Measurements from ENCODE around the gene ZNF385D.

Gene ZNF385D

GRCh38 chr3:21665444-21666100 lies 85.4 kb downstream of the ZNF385D start:
- no peak for DNase-seq

GRCh38 chr3:21664996-21665395 lies 86.0 kb downstream of the ZNF385D start:
- DNase-seq: no peak

GRCh38 chr3:21662403-21662802 lies 88.6 kb downstream of the ZNF385D start:
- DNase-seq: no peak

GRCh38 chr3:21654662-21655061 lies 96.3 kb downstream of the ZNF385D start:
- DNase-seq: no peak

- DNase-seq: no peak
Observed at GRCh38 chr3:21654241-21654640, 96.8 kb downstream of the ZNF385D start.

GRCh38 chr3:21649519-21649918 lies 101.5 kb downstream of the ZNF385D start:
- no peak for DNase-seq

GRCh38 chr3:21647961-21648360 lies 103.0 kb downstream of the ZNF385D start:
- DNase-seq: no peak

- DNase-seq: no peak
Observed at GRCh38 chr3:21645121-21645897, 105.7 kb downstream of the ZNF385D start.

- no peak for DNase-seq
Observed at GRCh38 chr3:21644268-21644667, 106.7 kb downstream of the ZNF385D start.

GRCh38 chr3:21643752-21644151 lies 107.3 kb downstream of the ZNF385D start:
- DNase-seq: no peak

GRCh38 chr3:21642433-21642832 lies 108.6 kb downstream of the ZNF385D start:
- no peak for DNase-seq

- no peak for DNase-seq
Observed at GRCh38 chr3:21641959-21642358, 109.1 kb downstream of the ZNF385D start.

- DNase-seq: no peak
Observed at GRCh38 chr3:21638488-21638887, 112.5 kb downstream of the ZNF385D start.

- no peak for DNase-seq
Observed at GRCh38 chr3:21634112-21634511, 116.9 kb downstream of the ZNF385D start.

- DNase-seq: no peak
Observed at GRCh38 chr3:21624524-21624923, 126.5 kb downstream of the ZNF385D start.

GRCh38 chr3:21621181-21621651 lies 129.8 kb downstream of the ZNF385D start:
- DNase-seq: no peak

- DNase-seq: no peak
Observed at GRCh38 chr3:21620511-21621155, 130.4 kb downstream of the ZNF385D start.

GRCh38 chr3:21618695-21619094 lies 132.3 kb downstream of the ZNF385D start:
- DNase-seq: no peak

- no peak for DNase-seq
Observed at GRCh38 chr3:21613372-21614070, 137.5 kb downstream of the ZNF385D start.

GRCh38 chr3:21601178-21601577 lies 149.8 kb downstream of the ZNF385D start:
- DNase-seq: no peak

- DNase-seq: no peak
Observed at GRCh38 chr3:21599890-21600289, 151.1 kb downstream of the ZNF385D start.

- DNase-seq: no peak
Observed at GRCh38 chr3:21592828-21593227, 158.2 kb downstream of the ZNF385D start.

- no peak for DNase-seq
Observed at GRCh38 chr3:21587894-21588293, 163.1 kb downstream of the ZNF385D start.

Data from NCI-H1436 (cell line).